Smooth muscle cell (in vitro differentiated cells): ENCODE measurements around the gene TFG. TPM values are rescaled to one million over a fixed set of nuclear protein-coding genes. Genes with fewer than 3 reads are reported as not detected.
"Not testable (repeated sequence)": the region's sequence is repeated elsewhere in the genome, so short reads cannot be mapped to it uniquely, and the experiment has no call there.

Experiments used
- DNase-seq: peaks from one replicate; lab custom pipeline; 2025; ENCODE audit not compliant: unreplicated experiment; lab: John Stamatoyannopoulos, UW
- H2AFZ ChIP-seq: fragments of 200-600 bp; sonication (generic); 2 replicates; pipeline ENCODE4 v1.6.0; 2016; ENCODE audit warnings: antibody characterized with exemption, low read depth, mild to moderate bottlenecking
- H3F3A ChIP-seq: fragments of 200-600 bp; sonication (generic); 2 replicates; pipeline ENCODE4 v1.6.0; 2017; ENCODE audit warnings: antibody characterized with exemption, low read depth
- H3K27ac ChIP-seq: fragments of 200-600 bp; sonication (generic); 2 replicates; pipeline ENCODE4 v1.5.1; 2016; ENCODE audit warnings: low read depth, mild to moderate bottlenecking
- H3K27me3 ChIP-seq: fragments of 200-600 bp; sonication (generic); 2 replicates; pipeline ENCODE4 v1.6.1; 2016; ENCODE audit warnings: low read depth, mild to moderate bottlenecking
- H3K36me3 ChIP-seq: fragments of 200-600 bp; sonication (generic); 2 replicates; pipeline ENCODE4 v1.5.1; 2016; ENCODE audit warnings: low read depth
- H3K4me1 ChIP-seq: fragments of 200-600 bp; sonication (generic); 2 replicates; pipeline ENCODE4 v1.5.1; 2016; ENCODE audit warnings: low read depth
- H3K4me2 ChIP-seq: fragments of 200-600 bp; sonication (generic); 2 replicates; pipeline ENCODE4 v1.6.0; 2016; ENCODE audit warnings: mild to moderate bottlenecking
- H3K4me3 ChIP-seq: fragments of 200-600 bp; sonication (generic); 2 replicates; pipeline ENCODE4 v1.5.1; 2016; ENCODE audit warnings: mild to moderate bottlenecking
- H3K79me2 ChIP-seq: fragments of 200-600 bp; sonication (generic); 2 replicates; pipeline ENCODE4 v1.6.0; 2016; ENCODE audit warnings: low read depth, mild to moderate bottlenecking
- H3K9ac ChIP-seq: fragments of 200-600 bp; sonication (generic); 2 replicates; pipeline ENCODE4 v1.6.0; 2016; ENCODE audit warnings: low read depth
- H3K9me3 ChIP-seq: fragments of 200-600 bp; sonication (generic); replicated peaks from 2 replicates; pipeline ENCODE4 v1.5.1; 2016; ENCODE audit warnings: low read depth
- H4K20me1 ChIP-seq: fragments of 200-600 bp; sonication (generic); 2 replicates; pipeline ENCODE4 v1.6.0; 2016; ENCODE audit warnings: low read depth
- WGBS: methylation state at CpG from one replicate; pipeline ENCODE4 v1.1.7; 2016; ENCODE audit warnings: low lambda C conversion rate; 5-methylcytosine and 5-hydroxymethylcytosine counted together
- polyA plus RNA-seq: library from polyadenylated mRNA; unstranded; fragments of >200 nt; fragmentation: Nextera tagmentation; extraction: Ambion mirVana; gene quantifications from 2 replicates; pipeline ENCODE4 v1.2.1, GENCODE V29; 2016
- total RNA-seq: library from RNA; depleted of rRNA; stranded (reverse); fragments of >200 nt; gene quantifications from 2 replicates; pipeline ENCODE4 v1.2.3, GENCODE V29; 2014
- TF ChIP-seq, protein P1 (sequence below): fragments of 200-600 bp; sonication (generic); IDR thresholded peaks from 2 replicates; pipeline ENCODE4 v1.5.1; 2017; ENCODE audit warnings: borderline replicate concordance, mild to moderate bottlenecking, antibody characterized with exemption; ENCODE audit not compliant: insufficient read depth, poor library complexity, severe bottlenecking

The TFG gene
- total and polyA plus RNA-seq, 2 experiments from 2014 or later = 205 to 246 TPM

DNA sequence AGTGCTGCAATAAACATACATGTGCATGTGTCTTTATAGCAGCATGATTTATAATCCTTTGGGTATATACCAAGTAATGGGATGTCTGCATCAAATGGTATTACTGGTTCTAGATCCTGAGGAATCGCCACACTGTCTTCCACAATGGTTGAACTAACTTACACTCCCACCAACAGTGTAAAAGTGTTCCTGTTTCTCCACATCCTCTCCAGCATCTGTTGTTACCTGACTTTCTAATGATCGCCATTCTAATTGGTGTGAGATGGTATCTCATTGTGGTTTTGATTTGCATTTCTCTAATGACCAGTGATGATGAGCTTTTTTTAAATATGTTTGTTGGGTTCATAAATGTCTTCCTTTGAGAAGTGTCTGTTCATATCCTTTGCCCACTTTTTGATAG lies 38.3 kb upstream of the TFG start:
- not testable (repeated sequence) for H3K79me2 ChIP-seq, H3K4me2 ChIP-seq, H2AFZ ChIP-seq, DNase-seq, H3K9ac ChIP-seq, H3K4me1 ChIP-seq, H4K20me1 ChIP-seq, H3K4me3 ChIP-seq, H3K36me3 ChIP-seq, H3K27me3 ChIP-seq, H3K27ac ChIP-seq, H3K9me3 ChIP-seq, H3F3A ChIP-seq
- WGBS = 96% methylated on average over 2 of the region's 2 CpGs

- no peak overlapping the region for H2AFZ ChIP-seq
- no peak overlapping the region for H3K4me2 ChIP-seq
- H3K36me3 ChIP-seq = no peaks in the 10 kb centered on the region
- TF ChIP-seq, protein P1, sequence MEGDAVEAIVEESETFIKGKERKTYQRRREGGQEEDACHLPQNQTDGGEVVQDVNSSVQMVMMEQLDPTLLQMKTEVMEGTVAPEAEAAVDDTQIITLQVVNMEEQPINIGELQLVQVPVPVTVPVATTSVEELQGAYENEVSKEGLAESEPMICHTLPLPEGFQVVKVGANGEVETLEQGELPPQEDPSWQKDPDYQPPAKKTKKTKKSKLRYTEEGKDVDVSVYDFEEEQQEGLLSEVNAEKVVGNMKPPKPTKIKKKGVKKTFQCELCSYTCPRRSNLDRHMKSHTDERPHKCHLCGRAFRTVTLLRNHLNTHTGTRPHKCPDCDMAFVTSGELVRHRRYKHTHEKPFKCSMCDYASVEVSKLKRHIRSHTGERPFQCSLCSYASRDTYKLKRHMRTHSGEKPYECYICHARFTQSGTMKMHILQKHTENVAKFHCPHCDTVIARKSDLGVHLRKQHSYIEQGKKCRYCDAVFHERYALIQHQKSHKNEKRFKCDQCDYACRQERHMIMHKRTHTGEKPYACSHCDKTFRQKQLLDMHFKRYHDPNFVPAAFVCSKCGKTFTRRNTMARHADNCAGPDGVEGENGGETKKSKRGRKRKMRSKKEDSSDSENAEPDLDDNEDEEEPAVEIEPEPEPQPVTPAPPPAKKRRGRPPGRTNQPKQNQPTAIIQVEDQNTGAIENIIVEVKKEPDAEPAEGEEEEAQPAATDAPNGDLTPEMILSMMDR = no peak
- no peaks in the 10 kb centered on the region for H3K79me2 ChIP-seq
- H3K4me1 ChIP-seq = no peaks in the 10 kb centered on the region
- no peak overlapping the region for H3K4me3 ChIP-seq
- no peak overlapping the region for H3K27ac ChIP-seq
- 100% methylated on average over 1 of the region's 1 CpG for WGBS
- DNase-seq = no peak
- H4K20me1 ChIP-seq = no peaks in the 10 kb centered on the region
- no peak overlapping the region for H3K9ac ChIP-seq
- no peaks in the 10 kb centered on the region for H3F3A ChIP-seq
- H3K9me3 ChIP-seq = no peaks in the 10 kb centered on the region
- no peaks in the 10 kb centered on the region for H3K27me3 ChIP-seq
These were observed 27.8 kb upstream of the TFG start for GRCh38 chr3:100681496-100681895.

DNA sequence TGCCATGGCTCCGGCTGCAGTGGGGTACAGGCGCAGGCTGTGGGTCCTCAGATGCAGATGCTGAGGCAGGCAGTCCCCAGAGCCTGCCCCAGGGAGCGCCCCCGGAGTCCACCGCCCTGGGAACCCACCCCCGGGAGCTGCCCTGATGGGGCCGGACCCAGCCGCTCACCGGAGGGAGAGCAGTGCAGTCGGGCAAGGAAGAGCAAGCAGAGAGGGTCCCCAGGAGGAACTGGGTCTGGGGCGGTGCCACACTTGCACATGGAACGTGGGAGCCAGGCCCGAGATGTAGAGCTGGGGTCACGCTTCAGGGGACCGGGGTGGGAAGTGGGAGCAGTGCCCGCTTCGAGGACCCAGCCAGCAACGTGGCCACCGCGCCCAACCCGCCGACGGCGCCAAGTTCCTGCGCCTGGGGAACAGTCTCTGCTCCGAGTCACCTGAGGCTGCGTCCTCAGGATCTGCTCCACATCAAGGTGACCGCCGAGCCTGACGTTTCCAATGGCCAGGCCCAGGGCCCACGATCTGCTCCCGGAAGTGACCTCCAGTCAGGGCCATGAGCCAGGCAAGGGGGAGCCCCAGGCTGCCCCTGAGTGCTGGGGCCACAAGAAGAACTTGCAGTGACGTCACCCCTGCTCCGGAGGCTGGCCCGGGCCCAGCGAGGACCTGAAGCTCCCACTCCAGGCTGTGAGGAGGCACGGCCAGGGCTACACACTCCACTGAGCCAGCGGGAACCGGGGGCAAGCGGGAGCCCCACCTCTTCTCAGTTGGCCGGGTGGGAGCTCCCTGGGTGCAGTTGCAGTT lies 27.0 kb upstream of the TFG start:
- Histone ChIP-seq H3K79me2 (no peaks in the 10 kb centered on the region), H3F3A (no peaks in the 10 kb centered on the region), H3K9ac (no peak overlapping the region), H3K4me3 (no peak overlapping the region), H3K4me2 (no peak overlapping the region), H3K36me3 (no peaks in the 10 kb centered on the region), H3K27me3 (no peaks in the 10 kb centered on the region), H3K9me3 (no peaks in the 10 kb centered on the region), H4K20me1 (no peaks in the 10 kb centered on the region), H3K27ac (no peak overlapping the region), H3K4me1 (no peaks in the 10 kb centered on the region), H2AFZ (no peak overlapping the region)
- no peak for DNase-seq
- WGBS = 95% methylated on average over 28 of the region's 41 CpGs
- TF ChIP-seq, protein P1 = no peak

DNA sequence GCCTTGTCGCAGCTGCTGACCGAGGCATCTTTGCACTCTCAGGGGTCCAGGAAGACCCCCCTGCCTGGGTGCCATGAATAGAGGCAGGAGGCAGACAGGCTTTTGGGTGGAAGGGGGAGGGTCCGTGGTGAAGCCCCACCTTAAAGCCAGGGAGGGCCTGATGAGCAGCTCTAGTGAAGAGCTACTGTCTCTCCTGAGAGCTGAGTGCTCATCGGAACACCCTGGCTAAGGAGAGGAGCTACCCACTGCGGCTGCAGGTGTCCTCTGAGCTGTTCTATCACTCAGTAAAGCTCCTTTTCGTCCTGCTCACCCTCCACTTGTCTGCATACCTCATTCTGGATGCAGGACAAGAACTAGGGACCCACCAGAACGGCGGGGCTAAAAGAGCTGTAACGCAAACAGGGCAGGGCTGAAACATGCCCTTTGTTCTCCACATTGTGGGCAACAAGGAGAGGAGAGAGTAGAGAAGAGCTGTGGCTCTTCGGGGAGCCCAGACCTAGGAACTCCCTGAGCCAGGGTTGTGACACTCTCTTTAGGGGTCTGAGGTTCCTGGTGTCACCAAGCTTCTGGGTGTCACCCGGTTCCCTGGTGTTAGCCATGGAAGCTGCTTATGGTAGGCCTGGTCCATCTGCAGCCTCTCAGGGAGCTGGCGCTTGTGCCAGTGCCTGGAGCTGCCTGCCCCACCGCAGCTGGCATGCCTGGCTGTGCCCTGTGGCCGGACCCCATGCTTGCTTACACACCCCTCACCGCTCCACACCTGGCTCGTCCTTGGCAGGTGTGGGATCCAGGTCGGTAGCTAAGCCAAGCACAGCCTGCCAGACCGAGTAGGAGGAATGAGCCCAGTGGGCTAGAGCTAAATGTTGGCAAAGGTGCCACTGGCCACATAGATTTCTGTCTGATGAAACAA lies 26.2 kb upstream of the TFG start:
- no peak overlapping the region for H2AFZ ChIP-seq
- WGBS = 91% methylated on average over 18 of the region's 18 CpGs
- H4K20me1 ChIP-seq = no peaks in the 10 kb centered on the region

More for the DNA sequence above, 26.2 kb upstream of the TFG start:
- Histone ChIP-seq H3F3A (no peaks in the 10 kb centered on the region), H3K4me3 (no peak overlapping the region), H3K27ac (no peak overlapping the region), H3K9ac (no peak overlapping the region), H3K79me2 (no peaks in the 10 kb centered on the region), H3K27me3 (no peaks in the 10 kb centered on the region), H3K36me3 (no peaks in the 10 kb centered on the region), H3K9me3 (no peaks in the 10 kb centered on the region), H3K4me1 (no peaks in the 10 kb centered on the region), H3K4me2 (no peak overlapping the region)
- no peak for DNase-seq
- TF ChIP-seq, protein P1 = no peak
